Mesodermal cell (in vitro differentiated cells): Measurements from ENCODE around the gene ATP8A1.

Experiments used
- H3K27ac ChIP-seq: 2 replicates; pipeline ENCODE4 v1.7.0; 2013; ENCODE audit warnings: mild to moderate bottlenecking, low read depth, low read length, moderate library complexity; ENCODE audit not compliant: severe bottlenecking
- H3K36me3 ChIP-seq: 2 replicates; pipeline ENCODE4 v1.7.1; 2013; ENCODE audit warnings: mild to moderate bottlenecking, low read length, moderate library complexity; ENCODE audit not compliant: control insufficient read depth, insufficient read depth
- H3K4me1 ChIP-seq: one replicate; pipeline ENCODE4 v1.7.1; 2013; ENCODE audit warnings: mild to moderate bottlenecking, low read length; ENCODE audit not compliant: insufficient read depth, control insufficient read depth, poor library complexity, severe bottlenecking
- H3K4me3 ChIP-seq: 2 replicates; pipeline ENCODE4 v1.7.0; 2013; ENCODE audit warnings: low read length, control low read depth, mild to moderate bottlenecking; ENCODE audit not compliant: insufficient read depth, poor library complexity, severe bottlenecking; ENCODE audit errors: extremely low read depth
- H3K9me3 ChIP-seq: 2 replicates; pipeline ENCODE4 v1.7.1; 2013; ENCODE audit warnings: mild to moderate bottlenecking, low read length, moderate library complexity; ENCODE audit not compliant: control insufficient read depth
- WGBS, 2 experiments: methylation state at CpG; one replicate each; pipeline ENCODE4 v1.1.5; 2013; ENCODE audit warnings: missing lambda C conversion rate in 2 of 2; ENCODE audit not compliant: insufficient coverage in 2 of 2; 5-methylcytosine and 5-hydroxymethylcytosine counted together

The ATP8A1 gene

GRCh38 chr4:42369489-42369888 lies 287.4 kb downstream of the ATP8A1 start:
- H3K4me1 ChIP-seq, result no peaks in the 10 kb centered on the region
- no peak overlapping the region for H3K4me3 ChIP-seq
- 92 to 93% methylated on average over 9 to 21 of the region's 27 CpGs for WGBS, 2 experiments
- H3K27ac ChIP-seq, result no peak overlapping the region
- H3K36me3 ChIP-seq, result no peaks in the 10 kb centered on the region
- H3K9me3 ChIP-seq, result no peaks in the 10 kb centered on the region

- Histone ChIP-seq H3K4me1 (no peaks in the 10 kb centered on the region), H3K27ac (no peak overlapping the region), H3K36me3 (no peaks in the 10 kb centered on the region), H3K9me3 (no peaks in the 10 kb centered on the region), H3K4me3 (no peak overlapping the region)
- no CpG with 5 or more reads among the region's 1 CpG for WGBS, 2 experiments
These were observed 289.9 kb downstream of the ATP8A1 start for GRCh38 chr4:42366959-42367358.

- H3K4me1 ChIP-seq, result no peaks in the 10 kb centered on the region
- H3K9me3 ChIP-seq, result no peaks in the 10 kb centered on the region
- H3K27ac ChIP-seq, result no peak overlapping the region
- H3K4me3 ChIP-seq, result no peak overlapping the region
- no peaks in the 10 kb centered on the region for H3K36me3 ChIP-seq
These were observed 292.4 kb downstream of the ATP8A1 start for GRCh38 chr4:42364266-42365053.

GRCh38 chr4:42363614-42364013 lies 293.3 kb downstream of the ATP8A1 start:
- no peak overlapping the region for H3K27ac ChIP-seq
- H3K36me3 ChIP-seq, result no peaks in the 10 kb centered on the region
- no peak overlapping the region for H3K4me3 ChIP-seq
- no peaks in the 10 kb centered on the region for H3K9me3 ChIP-seq
- 80% methylated on average over 1 of the region's 3 CpGs for WGBS, 2 experiments
- no peaks in the 10 kb centered on the region for H3K4me1 ChIP-seq

GRCh38 chr4:42362591-42362990 lies 294.3 kb downstream of the ATP8A1 start:
- no peak overlapping the region for H3K4me3 ChIP-seq
- WGBS, 2 experiments, result no CpG with 5 or more reads among the region's 3 CpGs
- no peaks in the 10 kb centered on the region for H3K36me3 ChIP-seq

GRCh38 chr4:42361456-42361855 lies 295.4 kb downstream of the ATP8A1 start:
- Histone ChIP-seq H3K9me3 (no peaks in the 10 kb centered on the region), H3K36me3 (no peaks in the 10 kb centered on the region), H3K4me1 (no peaks in the 10 kb centered on the region), H3K4me3 (no peak overlapping the region), H3K27ac (no peak overlapping the region)
- 92 to 93% methylated on average over 8 of the region's 8 CpGs for WGBS, 2 experiments

More at GRCh38 chr4:42362591-42362990, 294.3 kb downstream of the ATP8A1 start:
- H3K9me3 ChIP-seq, result no peaks in the 10 kb centered on the region
- H3K27ac ChIP-seq, result no peak overlapping the region
- H3K4me1 ChIP-seq, result no peaks in the 10 kb centered on the region

GRCh38 chr4:42360256-42360669 lies 296.6 kb downstream of the ATP8A1 start:
- 75 to 93% methylated on average over 2 of the region's 2 CpGs for WGBS, 2 experiments
- Histone ChIP-seq H3K4me3 (no peak overlapping the region), H3K36me3 (no peaks in the 10 kb centered on the region), H3K27ac (no peak overlapping the region), H3K9me3 (no peaks in the 10 kb centered on the region), H3K4me1 (no peaks in the 10 kb centered on the region)

- H3K9me3 ChIP-seq, result no peaks in the 10 kb centered on the region
- no peaks in the 10 kb centered on the region for H3K4me1 ChIP-seq
- H3K36me3 ChIP-seq, result no peaks in the 10 kb centered on the region
- 86 to 94% methylated on average over 4 to 5 of the region's 5 CpGs for WGBS, 2 experiments
- H3K4me3 ChIP-seq, result no peak overlapping the region
- H3K27ac ChIP-seq, result no peak overlapping the region
These were observed 297.2 kb downstream of the ATP8A1 start for GRCh38 chr4:42359711-42360110.
